Mesendoderm (in vitro differentiated cells): ENCODE data around the gene GLG1.
"Not testable (repeated sequence)": the region's sequence is repeated elsewhere in the genome, so short reads cannot be mapped to it uniquely, and the experiment has no call there.

Experiments used
- DNase-seq: peaks from one replicate; pipeline ENCODE4 v3.0.0; 2013
- H2AK5ac ChIP-seq: 2 replicates; pipeline ENCODE4 v1.6.1; 2013; ENCODE audit warnings: low read length, inconsistent platforms
- H2BK120ac ChIP-seq: 2 replicates; pipeline ENCODE4 v1.6.1; 2013; ENCODE audit warnings: low read depth, mild to moderate bottlenecking, low read length, moderate library complexity, mixed read lengths
- H2BK15ac ChIP-seq: replicated peaks from 2 replicates; pipeline ENCODE4 v1.6.1; 2013; ENCODE audit warnings: low read depth, mild to moderate bottlenecking, moderate library complexity
- H2BK5ac ChIP-seq: 2 replicates; pipeline ENCODE4 v1.6.1; 2013; ENCODE audit warnings: low read length, inconsistent platforms
- H3K18ac ChIP-seq: 2 replicates; pipeline ENCODE4 v1.6.1; 2013; ENCODE audit warnings: mild to moderate bottlenecking, low read length, mixed read lengths
- H3K23ac ChIP-seq: one replicate; pipeline ENCODE4 v1.6.1; 2013; ENCODE audit warnings: low read length
- H3K27ac ChIP-seq: 2 replicates; pipeline ENCODE4 v1.5.1; 2013; ENCODE audit warnings: low read depth, mild to moderate bottlenecking, inconsistent platforms, low read length, moderate library complexity
- H3K27me3 ChIP-seq: 2 replicates; pipeline ENCODE4 v1.6.1; 2013; ENCODE audit warnings: low read length, control low read depth, mild to moderate bottlenecking, inconsistent platforms; ENCODE audit not compliant: insufficient read depth, poor library complexity
- H3K36me3 ChIP-seq: 2 replicates; pipeline ENCODE4 v1.6.1; 2013; ENCODE audit warnings: low read length, inconsistent platforms; ENCODE audit not compliant: control insufficient read depth, insufficient read depth
- H3K4ac ChIP-seq: one replicate; pipeline ENCODE4 v1.6.1; 2013; ENCODE audit warnings: low read depth, mild to moderate bottlenecking, low read length, moderate library complexity
- H3K4me1 ChIP-seq: 2 replicates; pipeline ENCODE4 v1.6.1; 2013; ENCODE audit warnings: low read depth, low read length, inconsistent platforms; ENCODE audit not compliant: control insufficient read depth
- H3K4me2 ChIP-seq: 2 replicates; pipeline ENCODE4 v1.6.1; 2013; ENCODE audit warnings: low read length
- H3K4me3 ChIP-seq: 2 replicates; pipeline ENCODE4 v1.5.1; 2013; ENCODE audit warnings: mild to moderate bottlenecking, low read length
- H3K56ac ChIP-seq: one replicate; pipeline ENCODE4 v1.6.1; 2013; ENCODE audit warnings: low read length
- H3K79me1 ChIP-seq: 2 replicates; pipeline ENCODE4 v1.6.1; 2013; ENCODE audit warnings: low read length, inconsistent platforms
- H3K79me2 ChIP-seq: 2 replicates; pipeline ENCODE4 v1.6.1; 2013; ENCODE audit warnings: mild to moderate bottlenecking, low read length; ENCODE audit not compliant: control insufficient read depth, insufficient read depth
- H3K9ac ChIP-seq: 2 replicates; pipeline ENCODE4 v1.6.1; 2013; ENCODE audit warnings: low read length, inconsistent platforms
- H4K5ac ChIP-seq: one replicate; pipeline ENCODE4 v1.6.1; 2013; ENCODE audit warnings: low read length
- H4K8ac ChIP-seq: one replicate; pipeline ENCODE4 v1.6.1; 2013; ENCODE audit warnings: low read depth, mild to moderate bottlenecking, control low read depth, low read length, moderate library complexity
- WGBS: extraction: QIAGEN DNeasy Blood & Tissue Kit; methylation state at CpG from one replicate; pipeline ENCODE4 v1.1.7; 2013; ENCODE audit warnings: low lambda C conversion rate, missing lambda C conversion rate; ENCODE audit not compliant: insufficient coverage; ENCODE audit errors: extremely low coverage; 5-methylcytosine and 5-hydroxymethylcytosine counted together

The GLG1 gene

GRCh38 chr16:74407362-74407705, 199.6 kb downstream of the GLG1 start:
- H3K27ac ChIP-seq, H2AK5ac ChIP-seq, H3K4me3 ChIP-seq, H3K79me1 ChIP-seq, H4K8ac ChIP-seq, H3K4me2 ChIP-seq, H4K5ac ChIP-seq, H3K27me3 ChIP-seq, H3K4ac ChIP-seq, H3K4me1 ChIP-seq, H3K18ac ChIP-seq, H3K79me2 ChIP-seq, H2BK120ac ChIP-seq, H2BK15ac ChIP-seq, H3K23ac ChIP-seq, H2BK5ac ChIP-seq, H3K36me3 ChIP-seq: not testable (repeated sequence)
- Histone ChIP-seq H3K56ac (peak overlapping the region; percentile 74), H3K9ac (peak overlapping the region; percentile 54)
- peak; percentile 36 for DNase-seq
- WGBS = no CpG with 5 or more reads among the region's 23 CpGs

- H3K23ac ChIP-seq, H3K4ac ChIP-seq, DNase-seq, H3K79me1 ChIP-seq, H2BK5ac ChIP-seq, H3K18ac ChIP-seq, H4K8ac ChIP-seq, H4K5ac ChIP-seq, H2AK5ac ChIP-seq, H3K4me2 ChIP-seq, H2BK120ac ChIP-seq, H3K36me3 ChIP-seq, H3K27ac ChIP-seq, H3K27me3 ChIP-seq, H3K4me3 ChIP-seq, H3K4me1 ChIP-seq, H2BK15ac ChIP-seq, H3K79me2 ChIP-seq, H3K9ac ChIP-seq, H3K56ac ChIP-seq: not testable (repeated sequence)
- no CpG with 5 or more reads among the region's 71 CpGs for WGBS
Observed at GRCh38 chr16:74406600-74407361, 200.1 kb downstream of the GLG1 start.

GRCh38 chr16:74404148-74404933, 202.6 kb downstream of the GLG1 start:
- not testable (repeated sequence) for H3K79me2 ChIP-seq, H2BK5ac ChIP-seq, H3K4me3 ChIP-seq, H2BK15ac ChIP-seq, H2BK120ac ChIP-seq, H3K4me2 ChIP-seq, H3K36me3 ChIP-seq, H3K4ac ChIP-seq, DNase-seq, H4K5ac ChIP-seq, H2AK5ac ChIP-seq, H3K4me1 ChIP-seq, H3K56ac ChIP-seq, H3K23ac ChIP-seq, H3K27me3 ChIP-seq, H4K8ac ChIP-seq, H3K9ac ChIP-seq, H3K27ac ChIP-seq, H3K79me1 ChIP-seq, H3K18ac ChIP-seq
- WGBS = no CpG with 5 or more reads among the region's 14 CpGs

- not testable (repeated sequence) for H3K27ac ChIP-seq, H3K4me2 ChIP-seq, H3K23ac ChIP-seq, H3K36me3 ChIP-seq, H3K79me1 ChIP-seq, H3K27me3 ChIP-seq, H3K4me3 ChIP-seq, H3K4me1 ChIP-seq, H3K9ac ChIP-seq, H2AK5ac ChIP-seq, DNase-seq, H3K4ac ChIP-seq, H3K56ac ChIP-seq, H2BK5ac ChIP-seq, H4K5ac ChIP-seq, H3K18ac ChIP-seq, H3K79me2 ChIP-seq, H4K8ac ChIP-seq, H2BK120ac ChIP-seq, H2BK15ac ChIP-seq
- no CpG with 5 or more reads among the region's 4 CpGs for WGBS
Observed at GRCh38 chr16:74400238-74400637, 206.7 kb downstream of the GLG1 start.

- WGBS = no CpG with 5 or more reads among the region's 15 CpGs
- H3K79me2 ChIP-seq, H2BK5ac ChIP-seq: not testable (repeated sequence)
Observed at GRCh38 chr16:74398212-74398895, 208.6 kb downstream of the GLG1 start.

More at GRCh38 chr16:74398212-74398895, 208.6 kb downstream of the GLG1 start:
- H3K79me1 ChIP-seq, H3K36me3 ChIP-seq, H3K4me1 ChIP-seq, H2AK5ac ChIP-seq, H3K18ac ChIP-seq, H3K23ac ChIP-seq, H3K27me3 ChIP-seq, H3K9ac ChIP-seq, H4K8ac ChIP-seq, H3K4ac ChIP-seq, H3K4me2 ChIP-seq, H2BK120ac ChIP-seq, H2BK15ac ChIP-seq, H4K5ac ChIP-seq, DNase-seq, H3K56ac ChIP-seq, H3K4me3 ChIP-seq, H3K27ac ChIP-seq: not testable (repeated sequence)
